Hepatocyte (in vitro differentiated cells): ENCODE results near the gene ZDHHC14. TPM values are rescaled to one million over a fixed set of nuclear protein-coding genes. Genes with fewer than 3 reads are reported as not detected.

Experiments
- DNase-seq: peaks from one replicate; pipeline ENCODE4 v3.0.0-alpha.2; 2016; ENCODE audit warnings: low spot score
- H2AFZ ChIP-seq: fragments of 200-600 bp; sonication (generic); 2 replicates; pipeline ENCODE4 v1.6.0; 2016; ENCODE audit warnings: antibody characterized with exemption, mild to moderate bottlenecking
- H3K27ac ChIP-seq: fragments of 200-600 bp; sonication (generic); 2 replicates; pipeline ENCODE4 v1.5.1; 2016; ENCODE audit warnings: mild to moderate bottlenecking
- H3K27me3 ChIP-seq: fragments of 200-600 bp; sonication (generic); 2 replicates; pipeline ENCODE4 v1.6.1; 2016
- H3K36me3 ChIP-seq: fragments of 200-600 bp; sonication (generic); replicated peaks from 2 replicates; pipeline ENCODE4 v1.5.1; 2016; ENCODE audit warnings: low read depth; ENCODE audit not compliant: insufficient read depth
- H3K4me1 ChIP-seq: fragments of 200-600 bp; sonication (generic); 2 replicates; pipeline ENCODE4 v1.5.1; 2016; ENCODE audit warnings: mild to moderate bottlenecking, moderate library complexity; ENCODE audit not compliant: insufficient read depth
- H3K4me2 ChIP-seq: fragments of 200-600 bp; sonication (generic); 2 replicates; pipeline ENCODE4 v1.6.0; 2016
- H3K4me3 ChIP-seq: fragments of 200-600 bp; sonication (generic); 2 replicates; pipeline ENCODE4 v1.5.1; 2016; ENCODE audit warnings: mild to moderate bottlenecking
- H3K79me2 ChIP-seq: fragments of 200-600 bp; sonication (generic); 2 replicates; pipeline ENCODE4 v1.6.0; 2017; ENCODE audit warnings: mild to moderate bottlenecking
- H3K9me2 ChIP-seq: fragments of 200-600 bp; sonication (generic); replicated peaks from 2 replicates; pipeline ENCODE4 v1.6.0; 2017; ENCODE audit warnings: mild to moderate bottlenecking; ENCODE audit not compliant: insufficient read depth
- H3K9me3 ChIP-seq: fragments of 200-600 bp; sonication (generic); 2 replicates; pipeline ENCODE4 v1.5.1; 2016; ENCODE audit warnings: low read depth, mild to moderate bottlenecking
- H4K20me1 ChIP-seq: fragments of 200-600 bp; sonication (generic); 2 replicates; pipeline ENCODE4 v1.6.0; 2016; ENCODE audit warnings: mild to moderate bottlenecking; ENCODE audit not compliant: insufficient read depth, poor library complexity, severe bottlenecking
- CTCF ChIP-seq: fragments of 200-600 bp; sonication (generic); IDR thresholded peaks from 2 replicates; pipeline ENCODE4 v1.5.1; 2016; ENCODE audit warnings: antibody characterized with exemption, mild to moderate bottlenecking; ENCODE audit not compliant: poor library complexity
- EZH2 ChIP-seq: fragments of 200-600 bp; sonication (generic); IDR thresholded peaks from 2 replicates; pipeline ENCODE4 v1.6.1; 2016; ENCODE audit warnings: antibody characterized with exemption, mild to moderate bottlenecking, borderline replicate concordance
- EZH2phosphoT487 ChIP-seq: fragments of 200-600 bp; sonication (generic); IDR thresholded peaks from one replicate; pipeline ENCODE4 v1.6.1; 2018; ENCODE audit warnings: antibody characterized with exemption, mild to moderate bottlenecking, low read depth, moderate library complexity; ENCODE audit not compliant: unreplicated experiment, severe bottlenecking
- WGBS: methylation state at CpG from one replicate; pipeline ENCODE4 v1.1.6; 2016; ENCODE audit warnings: low lambda C conversion rate; ENCODE audit errors: missing lambda C conversion rate; 5-methylcytosine and 5-hydroxymethylcytosine counted together
- polyA plus RNA-seq: library from polyadenylated mRNA; unstranded; fragments of >200 nt; fragmentation: Nextera tagmentation; extraction: Ambion mirVana; gene quantifications from 2 replicates; pipeline ENCODE4 v1.2.1, GENCODE V29; 2016
- total RNA-seq: library from RNA; depleted of rRNA; stranded (reverse); fragments of >200 nt; gene quantifications from 2 replicates; pipeline ENCODE4 v1.2.3, GENCODE V29; 2014

Gene ZDHHC14
- total and polyA plus RNA-seq, 2 experiments from 2014 or later: 11.8 to 25.2 TPM

GRCh38 chr6:157531169-157531985 is 150.4 kb downstream of the ZDHHC14 start:
- TF ChIP-seq EZH2phosphoT487: no peak
- TF ChIP-seq EZH2: no peak
- no peak for TF ChIP-seq CTCF
- H3K4me1 ChIP-seq: peaks cover 56% of the 10 kb centered on the region
- 66% methylated on average over 23 of the region's 25 CpGs for WGBS

GRCh38 chr6:157531986-157532365 is 151.0 kb downstream of the ZDHHC14 start:
- peak overlapping the region; percentile 63 for H3K4me2 ChIP-seq

More at GRCh38 chr6:157531169-157531985, 150.4 kb downstream of the ZDHHC14 start:
- no peaks in the 10 kb centered on the region for H3K36me3 ChIP-seq
- H4K20me1 ChIP-seq: no peaks in the 10 kb centered on the region
- no peaks in the 10 kb centered on the region for H3K9me3 ChIP-seq
- peak; percentile 84 for DNase-seq
- peak overlapping the region; percentile 63 for H3K4me2 ChIP-seq
- no peak overlapping the region for H3K4me3 ChIP-seq
- H2AFZ ChIP-seq: no peak overlapping the region
- no peaks in the 10 kb centered on the region for H3K9me2 ChIP-seq
- no peaks in the 10 kb centered on the region for H3K27me3 ChIP-seq
- H3K27ac ChIP-seq: peak overlapping the region; percentile 95
- H3K79me2 ChIP-seq: peaks cover 13% of the 10 kb centered on the region

GRCh38 chr6:157533048-157533871 is 152.3 kb downstream of the ZDHHC14 start:
- Histone ChIP-seq H3K4me1 (peaks cover 62% of the 10 kb centered on the region), H3K27ac (peak overlapping the region; percentile 95), H3K9me2 (no peaks in the 10 kb centered on the region), H3K4me3 (no peak overlapping the region), H3K4me2 (no peak overlapping the region), H3K79me2 (peaks cover 18% of the 10 kb centered on the region), H3K36me3 (no peaks in the 10 kb centered on the region), H2AFZ (no peak overlapping the region), H4K20me1 (no peaks in the 10 kb centered on the region), H3K27me3 (no peaks in the 10 kb centered on the region), H3K9me3 (no peaks in the 10 kb centered on the region)
- WGBS: 61% methylated on average over 9 of the region's 9 CpGs
- TF ChIP-seq CTCF (no peak), EZH2phosphoT487 (no peak), EZH2 (no peak)
- no peak for DNase-seq

More at GRCh38 chr6:157531986-157532365, 151.0 kb downstream of the ZDHHC14 start:
- Histone ChIP-seq H3K9me2 (no peaks in the 10 kb centered on the region), H3K27me3 (no peaks in the 10 kb centered on the region), H3K79me2 (peaks cover 13% of the 10 kb centered on the region), H3K9me3 (no peaks in the 10 kb centered on the region), H3K4me3 (no peak overlapping the region), H3K4me1 (peaks cover 57% of the 10 kb centered on the region), H2AFZ (no peak overlapping the region), H4K20me1 (no peaks in the 10 kb centered on the region), H3K36me3 (no peaks in the 10 kb centered on the region), H3K27ac (peak overlapping the region; percentile 95)
- TF ChIP-seq EZH2phosphoT487: no peak
- TF ChIP-seq CTCF: no peak
- TF ChIP-seq EZH2: no peak
- DNase-seq: peak; percentile 25
- 85% methylated on average over 3 of the region's 3 CpGs for WGBS
